Measurements from ENCODE around the gene GATA2. TPM values are rescaled to one million over a fixed set of nuclear protein-coding genes. Genes with fewer than 3 reads are reported as not detected.

Gene GATA2
- total and polyA plus RNA-seq, 4 donors = 2.1 to 39.5 (median 8.0) TPM

DNA sequence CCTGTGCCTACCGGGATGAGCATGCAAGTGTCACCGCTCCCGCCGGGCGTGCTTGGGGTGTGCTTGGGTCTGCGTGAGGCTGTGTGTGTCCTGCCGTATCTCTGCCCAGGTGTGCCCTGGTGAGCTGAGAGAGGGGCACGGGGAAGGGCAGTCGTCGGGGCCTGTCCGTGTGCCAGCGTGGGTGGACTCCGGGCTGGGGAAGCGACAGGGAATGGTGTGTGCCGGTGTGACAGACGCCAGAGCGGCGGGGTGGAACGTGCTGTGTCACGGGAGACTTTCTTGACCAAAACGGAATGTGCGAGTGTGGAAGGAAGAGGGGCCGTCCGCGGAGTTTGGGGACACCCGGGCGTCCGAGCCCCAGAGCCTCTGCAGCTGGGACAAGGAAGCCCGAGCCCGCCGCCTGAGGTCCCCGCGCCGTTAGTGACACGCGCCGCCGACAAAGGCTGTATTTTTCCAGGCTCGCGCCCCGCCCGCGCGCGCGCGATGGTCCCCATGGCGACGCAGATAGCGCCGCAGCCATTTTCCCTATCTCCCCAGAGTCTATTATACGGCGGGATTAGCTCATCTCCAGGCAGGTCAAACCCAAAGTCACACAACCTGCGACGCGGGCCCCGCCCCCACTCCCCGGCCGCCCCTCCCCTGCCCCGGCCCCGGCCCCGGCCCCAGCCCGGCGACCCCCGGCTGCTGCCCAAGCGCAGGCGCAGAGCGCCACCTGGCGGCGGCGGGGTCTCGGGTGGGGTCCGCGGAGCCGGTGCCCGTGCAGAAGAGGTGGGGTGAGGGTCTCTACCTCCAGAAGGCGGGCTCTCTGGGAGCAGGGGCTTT lies 4.5 kb upstream of the GATA2 start:
- no peak overlapping the region for H3K27ac ChIP-seq (ENCODE audit: low read depth in 1 of 2, low read length in 2 of 2)
- intact Hi-C loops (cut with DNase I) = loop anchor here (2.0 to 5.0 kb wide), 4 partner anchors 71 to 403 kb away; no protein-coding TSS in a partner anchor
- ATAC-seq (ENCODE audit: low FRiP score) (peak; percentile 63), DNase-seq (peak in 1 of 2 donors; percentile 90)
- no peaks in the 10 kb centered on the region for H3K36me3 ChIP-seq (ENCODE audit: control insufficient read depth in 1 of 2, insufficient read depth in 2 of 2, low read length in 1 of 2)
- H3K9me3 ChIP-seq (ENCODE audit: control insufficient read depth, low read length) = no peaks in the 10 kb centered on the region
- WGBS, 2 donors = 1 to 3% methylated on average over 76 to 77 of the region's 77 CpGs
- no peaks in the 10 kb centered on the region for H3K4me1 ChIP-seq (ENCODE audit: control insufficient read depth in 1 of 2, insufficient read depth in 2 of 2, low read length in 2 of 2)
- H3K4me3 ChIP-seq (ENCODE audit: low read length in 2 of 2) = peak overlapping the region; percentile 32 to 77
- H3K27me3 ChIP-seq (ENCODE audit: control insufficient read depth in 1 of 2, insufficient read depth in 2 of 2, low read length in 1 of 2) = no peaks in the 10 kb centered on the region

DNA sequence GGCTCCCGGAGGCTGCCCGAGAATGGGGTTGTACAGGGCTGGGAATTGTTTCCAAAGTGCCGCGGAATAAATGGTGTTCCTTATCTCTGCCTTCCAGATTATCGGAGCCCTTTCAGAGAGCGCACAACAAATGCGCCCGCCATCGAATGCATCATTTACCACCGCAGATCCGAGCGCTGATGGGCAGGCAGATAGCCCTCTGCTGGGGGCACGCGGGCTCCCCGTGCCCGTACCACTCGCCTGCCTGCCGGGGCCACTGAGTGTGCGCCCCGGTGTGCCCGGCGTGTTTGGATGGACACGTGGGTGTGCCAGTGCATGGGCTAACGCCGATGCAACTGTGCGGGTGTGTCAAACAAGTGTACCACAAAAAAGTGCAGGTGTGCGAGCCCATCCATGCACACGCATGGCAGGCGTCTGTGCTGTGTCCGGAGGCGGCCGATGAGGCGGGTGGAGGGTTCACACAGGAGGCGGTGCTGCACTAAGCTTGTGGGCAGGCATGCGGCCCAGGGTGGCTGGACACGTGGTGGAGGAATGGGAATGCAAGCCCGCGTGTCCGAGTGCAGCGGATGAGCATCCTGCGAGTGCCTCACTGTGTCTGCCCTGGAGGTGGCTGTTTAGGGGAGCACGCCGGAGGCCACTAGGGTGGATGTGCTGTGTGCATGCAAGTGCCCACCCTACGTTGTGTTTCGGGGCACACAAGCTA lies 3.8 kb upstream of the GATA2 start:
- no peaks in the 10 kb centered on the region for H3K9me3 ChIP-seq (ENCODE audit: control insufficient read depth, low read length)
- H3K27ac ChIP-seq (ENCODE audit: low read depth in 1 of 2, low read length in 2 of 2) = no peak overlapping the region
- H3K36me3 ChIP-seq (ENCODE audit: control insufficient read depth in 1 of 2, insufficient read depth in 2 of 2, low read length in 1 of 2) = no peaks in the 10 kb centered on the region
- no peak overlapping the region for H3K4me3 ChIP-seq (ENCODE audit: low read length in 2 of 2)
- no peaks in the 10 kb centered on the region for H3K27me3 ChIP-seq (ENCODE audit: control insufficient read depth in 1 of 2, insufficient read depth in 2 of 2, low read length in 1 of 2)
- intact Hi-C loops (cut with DNase I) = loop anchor here in 1 of 2 donors (2.0 to 5.0 kb wide), 2 partner anchors 70 to 324 kb away; no protein-coding TSS in a partner anchor
- H3K4me1 ChIP-seq (ENCODE audit: control insufficient read depth in 1 of 2, insufficient read depth in 2 of 2, low read length in 2 of 2) = no peaks in the 10 kb centered on the region
- no peak for DNase-seq
- WGBS, 2 donors = 7 to 27% methylated on average over 45 of the region's 45 CpGs
- ATAC-seq (ENCODE audit: low FRiP score) = peak; percentile 44

DNA sequence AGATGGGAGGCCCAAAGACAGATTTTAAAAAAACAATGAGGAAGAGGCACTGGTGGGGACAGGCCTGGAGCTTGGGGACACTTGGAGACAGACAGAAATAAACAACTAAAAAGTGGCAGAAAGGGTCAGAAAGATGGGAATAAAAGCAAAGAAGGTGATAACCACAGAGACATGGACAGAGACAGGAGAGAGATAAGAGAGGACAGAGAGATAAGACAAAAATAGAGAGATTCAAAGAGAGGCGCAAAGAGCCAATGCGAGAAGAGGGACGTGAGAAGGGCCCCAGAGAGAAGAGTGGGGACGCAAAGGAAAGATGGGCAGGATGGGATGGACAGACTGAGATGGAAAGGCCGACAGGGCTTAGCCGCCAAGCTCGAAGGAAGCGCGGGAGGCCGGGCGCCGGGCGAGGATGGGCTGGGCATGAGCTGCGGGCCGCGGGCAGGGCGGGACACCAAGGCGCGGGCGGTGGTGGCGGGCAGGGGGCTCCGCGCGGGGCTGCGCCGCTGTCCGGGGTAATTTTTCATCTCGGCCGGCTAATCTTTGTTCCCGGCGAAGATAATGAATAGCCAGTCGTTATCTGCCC lies 3.1 kb upstream of the GATA2 start:
- 46 to 69% methylated on average over 27 to 32 of the region's 32 CpGs for WGBS, 2 donors
- ATAC-seq (ENCODE audit: low FRiP score) (no peak), DNase-seq (no peak)
- Histone ChIP-seq H3K4me1 (ENCODE audit: control insufficient read depth in 1 of 2, insufficient read depth in 2 of 2, low read length in 2 of 2) (no peaks in the 10 kb centered on the region), H3K27ac (ENCODE audit: low read depth in 1 of 2, low read length in 2 of 2) (no peak overlapping the region), H3K4me3 (ENCODE audit: low read length in 2 of 2) (no peak overlapping the region), H3K27me3 (ENCODE audit: control insufficient read depth in 1 of 2, insufficient read depth in 2 of 2, low read length in 1 of 2) (no peaks in the 10 kb centered on the region), H3K9me3 (ENCODE audit: control insufficient read depth, low read length) (no peaks in the 10 kb centered on the region), H3K36me3 (ENCODE audit: control insufficient read depth in 1 of 2, insufficient read depth in 2 of 2, low read length in 1 of 2) (no peaks in the 10 kb centered on the region)
- intact Hi-C loops (cut with DNase I) = loop anchor here in 1 of 2 donors (2.0 to 5.0 kb wide), 2 partner anchors 69 to 324 kb away; no protein-coding TSS in a partner anchor

DNA sequence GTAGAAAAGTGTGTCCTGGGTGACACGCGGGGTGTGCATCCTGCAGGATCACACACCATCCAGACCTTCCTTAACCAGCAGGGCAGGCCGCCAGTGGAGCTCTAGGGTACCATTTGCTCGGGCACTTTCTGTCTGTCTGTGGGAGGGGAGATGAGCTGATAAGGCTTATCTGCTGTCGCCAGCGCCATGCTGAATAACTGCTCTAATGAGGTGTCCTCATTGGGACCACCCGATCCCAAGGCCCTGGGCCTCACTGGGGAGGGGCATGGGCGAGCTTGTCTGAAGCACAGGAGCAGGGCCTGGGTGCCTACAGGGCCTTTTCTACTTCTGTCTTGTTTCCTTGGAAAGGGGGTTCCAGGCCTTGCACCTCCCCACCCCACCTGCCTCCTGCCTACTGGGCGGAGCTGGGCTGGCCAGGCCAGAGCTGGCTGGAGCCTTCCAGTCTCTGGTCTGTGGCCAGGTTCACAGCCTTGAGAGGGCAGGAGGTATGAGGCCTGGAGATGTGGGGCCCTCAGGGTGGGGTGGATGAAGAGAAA lies 2.5 kb upstream of the GATA2 start:
- Histone ChIP-seq H3K27ac (ENCODE audit: low read depth in 1 of 2, low read length in 2 of 2) (no peak overlapping the region), H3K4me1 (ENCODE audit: control insufficient read depth in 1 of 2, insufficient read depth in 2 of 2, low read length in 2 of 2) (no peaks in the 10 kb centered on the region), H3K9me3 (ENCODE audit: control insufficient read depth, low read length) (no peaks in the 10 kb centered on the region), H3K36me3 (ENCODE audit: control insufficient read depth in 1 of 2, insufficient read depth in 2 of 2, low read length in 1 of 2) (no peaks in the 10 kb centered on the region), H3K27me3 (ENCODE audit: control insufficient read depth in 1 of 2, insufficient read depth in 2 of 2, low read length in 1 of 2) (no peaks in the 10 kb centered on the region), H3K4me3 (ENCODE audit: low read length in 2 of 2) (no peak overlapping the region)
- intact Hi-C loops (cut with DNase I) = loop anchor here in 1 of 2 donors (5.0 kb wide), 1 partner anchor 323 kb away; no protein-coding TSS in a partner anchor
- WGBS, 2 donors = 90 to 98% methylated on average over 9 of the region's 9 CpGs
- DNase-seq = no peak
- no peak for ATAC-seq (ENCODE audit: low FRiP score)

DNA sequence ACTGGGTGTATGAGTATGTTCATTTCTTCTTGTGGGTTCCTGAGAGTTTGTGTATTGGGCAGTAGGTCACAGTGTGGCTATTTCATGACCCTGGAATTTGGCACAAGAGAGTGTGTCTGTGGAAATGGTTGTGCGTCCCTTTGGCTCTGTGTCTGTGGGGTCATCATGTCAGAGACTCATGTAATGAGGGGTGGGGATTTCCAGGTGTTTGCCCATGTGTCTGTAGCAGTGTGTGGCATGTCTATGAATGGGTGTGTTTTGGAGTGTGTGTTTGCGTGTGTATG lies 1.3 kb upstream of the GATA2 start:
- H3K27me3 ChIP-seq (ENCODE audit: control insufficient read depth in 1 of 2, insufficient read depth in 2 of 2, low read length in 1 of 2) = no peaks in the 10 kb centered on the region
- H3K4me3 ChIP-seq (ENCODE audit: low read length in 2 of 2) = no peak overlapping the region
- no peak overlapping the region for H3K27ac ChIP-seq (ENCODE audit: low read depth in 1 of 2, low read length in 2 of 2)
- no peaks in the 10 kb centered on the region for H3K9me3 ChIP-seq (ENCODE audit: control insufficient read depth, low read length)
- ATAC-seq (ENCODE audit: low FRiP score) (no peak), DNase-seq (no peak)
- 74 to 84% methylated on average over 2 of the region's 2 CpGs for WGBS, 2 donors
- no peaks in the 10 kb centered on the region for H3K4me1 ChIP-seq (ENCODE audit: control insufficient read depth in 1 of 2, insufficient read depth in 2 of 2, low read length in 2 of 2)
- intact Hi-C loops (cut with DNase I) = no loop called here
- H3K36me3 ChIP-seq (ENCODE audit: control insufficient read depth in 1 of 2, insufficient read depth in 2 of 2, low read length in 1 of 2) = no peaks in the 10 kb centered on the region

DNA sequence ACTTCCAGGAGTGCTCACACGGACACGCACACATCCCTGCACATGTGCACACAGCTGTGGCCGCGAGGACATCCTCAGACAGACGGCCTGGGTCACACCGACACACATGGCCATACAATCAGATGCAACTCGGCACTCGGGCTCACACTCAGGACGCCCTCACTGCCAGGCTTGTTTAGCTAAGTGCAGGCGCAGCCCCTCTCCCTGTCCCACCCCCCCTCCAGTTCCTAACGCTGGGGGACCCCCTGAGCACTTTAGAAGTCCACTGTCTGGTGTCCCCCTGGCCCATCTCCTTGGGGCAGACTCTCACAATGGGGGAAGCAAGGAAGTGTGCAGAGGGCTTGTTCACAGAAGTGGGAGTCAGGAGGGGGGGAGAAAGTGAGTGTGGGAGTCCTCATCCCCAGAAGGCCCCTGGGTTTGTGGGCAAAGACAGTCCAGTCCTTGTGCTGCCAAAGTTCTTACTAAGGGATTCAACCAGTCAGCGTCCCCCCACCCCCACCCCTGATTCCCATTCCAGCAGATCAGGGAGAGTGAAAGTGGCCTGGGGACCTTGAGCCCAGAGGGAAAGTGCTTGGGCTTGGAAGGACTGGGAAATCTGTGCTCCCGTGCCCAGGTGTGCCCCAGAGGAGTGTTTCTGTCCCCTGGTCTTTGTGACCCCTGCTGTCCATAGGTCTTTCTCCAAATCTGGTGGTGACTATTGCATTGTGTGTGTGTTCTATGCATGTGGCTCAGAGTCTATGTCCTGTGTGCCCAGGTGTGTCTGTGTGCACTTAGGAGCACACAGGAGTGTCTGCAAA lies 767 bp upstream of the GATA2 start:
- DNase-seq = no peak
- no peaks in the 10 kb centered on the region for H3K27me3 ChIP-seq (ENCODE audit: control insufficient read depth in 1 of 2, insufficient read depth in 2 of 2, low read length in 1 of 2)
- 28 to 54% methylated on average over 13 of the region's 13 CpGs for WGBS, 2 donors

DNA sequence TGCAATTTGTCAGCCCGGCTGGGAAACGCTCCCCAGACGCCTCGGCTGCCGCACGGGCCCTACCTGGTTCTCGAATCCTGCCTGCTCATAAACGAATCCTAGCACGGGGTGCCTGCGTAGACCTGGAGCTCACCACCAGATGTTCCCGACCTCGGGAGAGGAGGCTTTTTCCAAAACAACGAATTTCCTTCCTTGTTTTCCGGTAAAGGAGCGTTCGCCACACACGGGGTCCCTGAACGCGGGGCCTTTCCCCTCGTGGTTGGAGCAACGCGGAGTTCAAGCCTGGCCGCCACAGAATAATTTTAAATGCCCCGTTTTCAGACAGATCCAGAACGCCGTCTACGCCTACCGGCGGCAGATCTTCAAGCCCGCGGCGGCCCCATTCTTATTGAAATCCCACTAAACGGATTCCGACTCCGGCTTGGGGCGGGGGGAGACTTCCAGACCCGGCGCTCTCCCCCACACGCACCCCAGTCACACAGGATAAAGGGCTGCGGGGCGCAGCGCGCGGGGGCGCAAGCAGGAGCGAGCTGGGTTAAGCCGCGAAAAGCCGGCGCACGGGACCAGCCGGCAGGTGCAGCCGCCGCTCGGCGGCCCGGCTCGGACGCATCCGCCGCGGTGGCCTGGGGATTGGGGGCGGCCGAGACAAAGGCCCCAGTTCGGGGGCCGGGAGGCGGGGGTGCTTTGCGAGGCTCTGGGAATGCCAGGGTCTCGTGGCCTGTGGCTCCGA lies 895 bp downstream of the GATA2 start:
- no peaks in the 10 kb centered on the region for H3K4me1 ChIP-seq (ENCODE audit: control insufficient read depth in 1 of 2, insufficient read depth in 2 of 2, low read length in 2 of 2)
- H3K27me3 ChIP-seq (ENCODE audit: control insufficient read depth in 1 of 2, insufficient read depth in 2 of 2, low read length in 1 of 2) = no peaks in the 10 kb centered on the region
- H3K36me3 ChIP-seq (ENCODE audit: control insufficient read depth in 1 of 2, insufficient read depth in 2 of 2, low read length in 1 of 2) = no peaks in the 10 kb centered on the region
- no peaks in the 10 kb centered on the region for H3K9me3 ChIP-seq (ENCODE audit: control insufficient read depth, low read length)
- H3K27ac ChIP-seq (ENCODE audit: low read depth in 1 of 2, low read length in 2 of 2) = no peak overlapping the region
- WGBS, 2 donors = 7 to 29% methylated on average over 64 to 70 of the region's 70 CpGs
- DNase-seq = no peak
- no peak for ATAC-seq (ENCODE audit: low FRiP score)
- H3K4me3 ChIP-seq (ENCODE audit: low read length in 2 of 2) = no peak overlapping the region
- intact Hi-C loops (cut with DNase I) = no loop called here

More for the DNA sequence above, 767 bp upstream of the GATA2 start:
- H3K4me3 ChIP-seq (ENCODE audit: low read length in 2 of 2) = no peak overlapping the region
- H3K4me1 ChIP-seq (ENCODE audit: control insufficient read depth in 1 of 2, insufficient read depth in 2 of 2, low read length in 2 of 2) = no peaks in the 10 kb centered on the region
- intact Hi-C loops (cut with DNase I) = no loop called here
- H3K27ac ChIP-seq (ENCODE audit: low read depth in 1 of 2, low read length in 2 of 2) = no peak overlapping the region
- no peaks in the 10 kb centered on the region for H3K9me3 ChIP-seq (ENCODE audit: control insufficient read depth, low read length)
- ATAC-seq (ENCODE audit: low FRiP score) = no peak
- H3K36me3 ChIP-seq (ENCODE audit: control insufficient read depth in 1 of 2, insufficient read depth in 2 of 2, low read length in 1 of 2) = no peaks in the 10 kb centered on the region

DNA sequence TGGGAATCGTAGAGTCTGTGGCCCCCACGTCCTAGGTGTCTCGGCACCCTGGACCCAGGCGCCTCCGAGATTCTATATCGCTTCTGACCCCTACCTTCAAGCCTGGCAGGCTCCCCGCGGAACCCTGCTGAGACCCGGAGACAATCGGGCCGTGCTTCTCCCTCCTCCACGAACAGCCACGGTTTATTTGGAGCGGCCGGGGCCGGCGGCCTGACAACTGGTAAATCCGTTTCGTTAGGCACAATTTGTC lies 1.4 kb downstream of the GATA2 start:
- Histone ChIP-seq H3K27me3 (ENCODE audit: control insufficient read depth in 1 of 2, insufficient read depth in 2 of 2, low read length in 1 of 2) (no peaks in the 10 kb centered on the region), H3K27ac (ENCODE audit: low read depth in 1 of 2, low read length in 2 of 2) (no peak overlapping the region), H3K9me3 (ENCODE audit: control insufficient read depth, low read length) (no peaks in the 10 kb centered on the region), H3K36me3 (ENCODE audit: control insufficient read depth in 1 of 2, insufficient read depth in 2 of 2, low read length in 1 of 2) (no peaks in the 10 kb centered on the region), H3K4me1 (ENCODE audit: control insufficient read depth in 1 of 2, insufficient read depth in 2 of 2, low read length in 2 of 2) (no peaks in the 10 kb centered on the region), H3K4me3 (ENCODE audit: low read length in 2 of 2) (no peak overlapping the region)
- 5 to 38% methylated on average over 19 of the region's 19 CpGs for WGBS, 2 donors
- ATAC-seq (ENCODE audit: low FRiP score) (no peak), DNase-seq (no peak)
- intact Hi-C loops (cut with DNase I) = no loop called here
